Panc1 (cell line): ENCODE data around the gene PTPRO. TPM values are rescaled to one million over a fixed set of nuclear protein-coding genes. Genes with fewer than 3 reads are reported as not detected.

Source experiments
- ATAC-seq: fragments of 200-7000 bp; cut with Tn5 transposase; 2 replicates; pipeline ENCODE4 v1.9.1; 2020; ENCODE audit warnings: mild to moderate bottlenecking, moderate library complexity
- BruUV-seq: library from RNA; stranded (reverse); fragments of 400-500 nt; replicated peaks from 2 replicates; lab custom pipeline; 2021; lab: Mats Ljungman, UMichigan
- CTCF ChIA-PET: fragments of 300-600 bp; sonication (Branson Sonifier 250); formaldehyde crosslinking; loops from one replicate; lab custom pipeline; 2022; ENCODE audit warnings: antibody characterized with exemption; lab: Charles Lee
- POLR2A ChIA-PET: fragments of 300-600 bp; sonication (Branson Sonifier 250); formaldehyde crosslinking; loops from one replicate; lab custom pipeline; 2022; ENCODE audit warnings: antibody characterized with exemption; lab: Charles Lee
- DNase-seq: peaks from one replicate; pipeline ENCODE4 v3.0.0-alpha.2; 2010; ENCODE audit warnings: low read depth, low spot score
- H3K27ac ChIP-seq: 2 replicates; pipeline ENCODE4 v1.5.1; 2011; ENCODE audit warnings: mild to moderate bottlenecking, low read length, inconsistent platforms
- H3K27me3 ChIP-seq: fragments of 200-500 bp; sonication (Bioruptor generic); 2 replicates; pipeline ENCODE4 v1.6.0; 2014; ENCODE audit warnings: low read length, inconsistent platforms; ENCODE audit not compliant: control insufficient read depth, insufficient read depth
- H3K36me3 ChIP-seq: fragments of 200-500 bp; sonication (Bioruptor generic); 2 replicates; pipeline ENCODE4 v1.5.1; 2014; ENCODE audit warnings: inconsistent platforms, mild to moderate bottlenecking, low read length, moderate library complexity; ENCODE audit not compliant: control insufficient read depth, insufficient read depth
- H3K4me1 ChIP-seq: 2 replicates; pipeline ENCODE4 v1.5.1; 2011; ENCODE audit warnings: inconsistent platforms, mild to moderate bottlenecking, low read length, moderate library complexity; ENCODE audit not compliant: control insufficient read depth, insufficient read depth
- H3K4me3 ChIP-seq, 2 experiments: 2 replicates each; pipeline ENCODE4 v1.5.1; 2011 to 2012; ENCODE audit warnings: low read depth in 2 of 2, low read length in 2 of 2, mild to moderate bottlenecking in 2 of 2, inconsistent platforms in 1 of 2, moderate library complexity in 1 of 2
- H3K9me3 ChIP-seq: fragments of 200-500 bp; sonication (Bioruptor generic); 2 replicates; pipeline ENCODE4 v1.5.1; 2014; ENCODE audit warnings: low read depth, mild to moderate bottlenecking, inconsistent platforms, low read length, moderate library complexity; ENCODE audit not compliant: control insufficient read depth, insufficient read depth
- CTCF ChIP-seq: fragments of 450-650 bp; IDR thresholded peaks from 2 replicates; pipeline ENCODE4 v1.5.1; 2017; ENCODE audit warnings: mild to moderate bottlenecking
- POLR2AphosphoS5 ChIP-seq: IDR thresholded peaks from 2 replicates; pipeline ENCODE4 v1.6.1; 2012; ENCODE audit warnings: mild to moderate bottlenecking, low read depth, low read length, moderate library complexity
- REST ChIP-seq, 2 experiments: IDR thresholded peaks; 2 replicates each; pipeline ENCODE4 v1.6.1; 2011 to 2012; ENCODE audit warnings: low read depth in 2 of 2, control low read depth in 1 of 2, low read length in 1 of 2, mild to moderate bottlenecking in 1 of 2, moderate library complexity in 1 of 2; ENCODE audit not compliant: insufficient read depth in 1 of 2
- SIN3A ChIP-seq: IDR thresholded peaks from 2 replicates; pipeline ENCODE4 v1.6.1; 2012; ENCODE audit warnings: low read depth, mild to moderate bottlenecking, low read length, moderate library complexity, borderline replicate concordance; ENCODE audit not compliant: insufficient read depth
- TCF7L2 ChIP-seq: IDR thresholded peaks from 2 replicates; pipeline ENCODE4 v1.6.1; 2011; ENCODE audit warnings: mild to moderate bottlenecking, low read depth, low read length, inconsistent platforms
- in situ Hi-C: cut with HindIII; loops from 2 replicates; pipeline ENCODE4 v1.10.0; 2016; ENCODE audit warnings: low sequenced_read_pairs, low pct_unique_long_range_greater_than_20kb
- intact Hi-C: fragments of 100-400 bp; cut with micrococcal nuclease; formaldehyde crosslinking; loops from one replicate; pipeline ENCODE4 v1.10.0; 2022; ENCODE audit not compliant: unreplicated experiment
- total RNA-seq: library from RNA; stranded (reverse); gene quantifications from one replicate; pipeline ENCODE4 v1.2.1, GENCODE V29; 2021; ENCODE audit not compliant: unreplicated experiment

Gene PTPRO
- total RNA-seq, 1 experiment from 2014 or later = not detected

GRCh38 chr12:15453613-15454012 is 131.3 kb downstream of the PTPRO start:
- Histone ChIP-seq H3K27ac (no peak overlapping the region), H3K4me1 (no peaks in the 10 kb centered on the region), H3K27me3 (no peaks in the 10 kb centered on the region), H3K36me3 (no peaks in the 10 kb centered on the region), H3K9me3 (no peaks in the 10 kb centered on the region), H3K4me3 (no peak overlapping the region)
- ChIA-PET POLR2A (no interaction called here), CTCF (no interaction called here)
- intact Hi-C loops (no loop called here), in situ Hi-C loops (no loop called here)
- TF ChIP-seq REST (IDR thresholded peaks at IDR 0.05; ENCODE audit: insufficient read depth in 1 of 2, low read depth in 2 of 2, low read length in 1 of 2) = no peak
- no peak for TF ChIP-seq SIN3A
- TF ChIP-seq CTCF = no peak
- no peak for TF ChIP-seq POLR2AphosphoS5
- no peak for TF ChIP-seq TCF7L2
- BruUV-seq = no TSS peak
- no peak for ATAC-seq
- DNase-seq = no peak

- intact Hi-C loops (no loop called here), in situ Hi-C loops (no loop called here)
- Histone ChIP-seq H3K4me3 (no peak overlapping the region), H3K4me1 (no peaks in the 10 kb centered on the region), H3K36me3 (no peaks in the 10 kb centered on the region), H3K27ac (no peak overlapping the region), H3K27me3 (no peaks in the 10 kb centered on the region), H3K9me3 (no peaks in the 10 kb centered on the region)
- BruUV-seq = no TSS peak
- DNase-seq (no peak), ATAC-seq (no peak)
- POLR2A ChIA-PET = no interaction called here
- TF ChIP-seq TCF7L2 = no peak
- TF ChIP-seq SIN3A = no peak
- TF ChIP-seq REST (IDR thresholded peaks at IDR 0.05; ENCODE audit: insufficient read depth in 1 of 2, low read depth in 2 of 2, low read length in 1 of 2) = no peak
- no peak for TF ChIP-seq CTCF
- no peak for TF ChIP-seq POLR2AphosphoS5
- CTCF ChIA-PET = no interaction called here
Observed at GRCh38 chr12:15458008-15458407, 135.7 kb downstream of the PTPRO start.
